ENCODE measurements around the gene ATF6B.

The ATF6B gene

DNA sequence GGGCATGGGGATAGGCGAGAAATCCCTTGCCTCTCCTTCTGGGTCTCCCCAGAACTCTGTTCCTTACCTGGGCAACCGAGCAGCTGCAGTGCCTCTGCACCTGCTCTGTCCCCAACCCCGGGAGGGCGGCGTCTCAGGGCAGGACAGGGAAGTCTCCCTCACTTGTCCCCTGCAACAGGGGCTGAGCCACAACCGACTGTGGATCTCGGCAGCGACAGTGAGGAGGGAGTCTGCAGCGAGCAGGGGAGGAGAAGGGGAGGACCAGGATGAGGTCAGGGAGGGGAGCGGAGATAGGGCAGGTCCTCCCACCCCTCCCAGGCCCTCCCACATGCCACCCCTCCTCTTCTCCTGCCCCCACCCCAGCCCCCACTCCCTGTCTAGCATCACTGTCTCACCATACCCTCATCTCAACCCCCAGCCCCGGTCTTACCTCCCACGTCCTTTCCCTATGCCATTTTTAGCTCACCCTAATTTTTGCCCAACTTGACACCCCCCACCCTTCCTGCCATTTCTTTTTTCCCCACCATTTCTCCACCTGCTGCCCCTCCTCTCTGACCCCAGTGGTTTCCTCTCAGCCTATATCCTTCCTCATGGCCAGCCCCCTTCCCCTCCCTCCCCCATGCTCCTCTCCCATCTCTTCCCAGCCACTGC, 18.8 kb downstream of the ATF6B start, which contains the start of gene TNXB:
TSS of gene TNXB (minus strand) at position 225 of the 651 bp plus-strand sequence. CDS start 11,140 bp downstream, outside the sequence.
- no peaks in the 10 kb centered on the region for H3K36me3 ChIP-seq (replicated peaks; ENCODE audit: insufficient read depth, low read length)
- no peak within 1 kb of the TSS for H3K4me2 ChIP-seq (ENCODE audit: low read depth, low read length)
- no peak within 1 kb of the TSS for H3K9ac ChIP-seq (ENCODE audit: low read length)
- no peaks in the 10 kb centered on the region for H3K79me2 ChIP-seq (ENCODE audit: low read length)
- H3K27ac ChIP-seq (ENCODE audit: low read length), result no peak within 1 kb of the TSS
- H3F3A ChIP-seq (ENCODE audit: insufficient read depth, low read length), result no peaks in the 10 kb centered on the region
- no peak within 1 kb of the TSS for H3K4me3 ChIP-seq (ENCODE audit: low read length)
- H3K9me2 ChIP-seq (replicated peaks; ENCODE audit: insufficient read depth, low read length), result no peaks in the 10 kb centered on the region
- no peaks in the 10 kb centered on the region for H3K4me1 ChIP-seq (ENCODE audit: low read length)
- H3K27me3 ChIP-seq (replicated peaks; ENCODE audit: insufficient read depth, low read length), result peaks cover 48% of the 10 kb centered on the region
- no peak within 1 kb of the TSS for H2AFZ ChIP-seq (ENCODE audit: low read length)
- no peak for DNase-seq
- H4K20me1 ChIP-seq (ENCODE audit: insufficient read depth, low read length), result no peaks in the 10 kb centered on the region
- H3K9me3 ChIP-seq (replicated peaks; ENCODE audit: insufficient read depth, low read length), result no peaks in the 10 kb centered on the region
- TF ChIP-seq EZH2phosphoT487 (IDR thresholded peaks at IDR 0.05; ENCODE audit: low read length) (no peak), EZH2 (optimal IDR thresholded peaks at IDR 0.05; ENCODE audit: low read depth, low read length) (no peak), CTCF (IDR thresholded peaks at IDR 0.05; ENCODE audit: low read length) (no peak)

DNA sequence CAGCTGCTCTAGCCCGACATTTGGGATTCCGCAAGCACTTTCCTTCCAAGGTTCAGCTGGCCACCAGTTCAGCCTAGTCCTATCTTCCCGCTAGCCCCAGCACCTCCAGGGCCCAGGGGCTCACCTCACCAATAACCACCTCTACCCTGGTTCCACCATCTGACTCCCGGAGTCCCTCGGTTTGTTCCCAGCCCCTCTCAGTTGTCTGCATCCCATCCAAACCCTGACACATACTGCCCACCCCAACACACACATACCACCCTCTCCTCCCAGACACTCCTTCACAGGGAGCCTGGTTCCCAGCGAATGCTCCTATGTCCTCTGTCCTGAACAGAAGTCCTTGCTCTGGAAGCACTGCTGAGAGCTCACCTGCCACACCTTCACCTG, 19.3 kb downstream of the ATF6B start:
- no peaks in the 10 kb centered on the region for H4K20me1 ChIP-seq (ENCODE audit: insufficient read depth, low read length)
- no peak for TF ChIP-seq EZH2phosphoT487 (IDR thresholded peaks at IDR 0.05; ENCODE audit: low read length)
- no peak for TF ChIP-seq CTCF (IDR thresholded peaks at IDR 0.05; ENCODE audit: low read length)
- TF ChIP-seq EZH2 (optimal IDR thresholded peaks at IDR 0.05; ENCODE audit: low read depth, low read length), result no peak
- peaks cover 53% of the 10 kb centered on the region for H3K27me3 ChIP-seq (replicated peaks; ENCODE audit: insufficient read depth, low read length)
- H3K9ac ChIP-seq (ENCODE audit: low read length), result no peak overlapping the region
- H3K4me3 ChIP-seq (ENCODE audit: low read length), result no peak overlapping the region
- no peak overlapping the region for H3K4me2 ChIP-seq (ENCODE audit: low read depth, low read length)
- no peak overlapping the region for H2AFZ ChIP-seq (ENCODE audit: low read length)
- no peak overlapping the region for H3K27ac ChIP-seq (ENCODE audit: low read length)
- H3F3A ChIP-seq (ENCODE audit: insufficient read depth, low read length), result no peaks in the 10 kb centered on the region
- H3K9me2 ChIP-seq (replicated peaks; ENCODE audit: insufficient read depth, low read length), result no peaks in the 10 kb centered on the region
- no peaks in the 10 kb centered on the region for H3K9me3 ChIP-seq (replicated peaks; ENCODE audit: insufficient read depth, low read length)
- H3K36me3 ChIP-seq (replicated peaks; ENCODE audit: insufficient read depth, low read length), result no peaks in the 10 kb centered on the region
- no peak for DNase-seq
- H3K4me1 ChIP-seq (ENCODE audit: low read length), result no peaks in the 10 kb centered on the region
- no peaks in the 10 kb centered on the region for H3K79me2 ChIP-seq (ENCODE audit: low read length)

- no peak overlapping the region for H2AFZ ChIP-seq (ENCODE audit: low read length)
- no peaks in the 10 kb centered on the region for H3K79me2 ChIP-seq (ENCODE audit: low read length)
- H4K20me1 ChIP-seq (ENCODE audit: insufficient read depth, low read length), result no peaks in the 10 kb centered on the region
- no peak overlapping the region for H3K4me2 ChIP-seq (ENCODE audit: low read depth, low read length)
- no peak overlapping the region for H3K4me3 ChIP-seq (ENCODE audit: low read length)
- H3K4me1 ChIP-seq (ENCODE audit: low read length), result no peaks in the 10 kb centered on the region
- H3K27ac ChIP-seq (ENCODE audit: low read length), result no peak overlapping the region
- peaks cover 58% of the 10 kb centered on the region for H3K27me3 ChIP-seq (replicated peaks; ENCODE audit: insufficient read depth, low read length)
- DNase-seq, result no peak
- TF ChIP-seq EZH2phosphoT487 (IDR thresholded peaks at IDR 0.05; ENCODE audit: low read length), result no peak
- no peak for TF ChIP-seq CTCF (IDR thresholded peaks at IDR 0.05; ENCODE audit: low read length)
- no peak for TF ChIP-seq EZH2 (optimal IDR thresholded peaks at IDR 0.05; ENCODE audit: low read depth, low read length)
- no peaks in the 10 kb centered on the region for H3K36me3 ChIP-seq (replicated peaks; ENCODE audit: insufficient read depth, low read length)
- no peaks in the 10 kb centered on the region for H3K9me3 ChIP-seq (replicated peaks; ENCODE audit: insufficient read depth, low read length)
- H3K9me2 ChIP-seq (replicated peaks; ENCODE audit: insufficient read depth, low read length), result no peaks in the 10 kb centered on the region
- H3K9ac ChIP-seq (ENCODE audit: low read length), result no peak overlapping the region
- H3F3A ChIP-seq (ENCODE audit: insufficient read depth, low read length), result no peaks in the 10 kb centered on the region
Measured at GRCh38 chr6:32108094-32108627, 19.9 kb downstream of the ATF6B start.

All from MM.1S (cell line).